ENCODE data around the gene KRTAP4-16. TPM values are rescaled to one million over a fixed set of nuclear protein-coding genes. Genes with fewer than 3 reads are reported as not detected.
"Not testable (repeated sequence)": the region's sequence is repeated elsewhere in the genome, so short reads cannot be mapped to it uniquely, and the experiment has no call there.

The KRTAP4-16 gene
- total RNA-seq, 1 donor from 2014 or later, result not detected

DNA sequence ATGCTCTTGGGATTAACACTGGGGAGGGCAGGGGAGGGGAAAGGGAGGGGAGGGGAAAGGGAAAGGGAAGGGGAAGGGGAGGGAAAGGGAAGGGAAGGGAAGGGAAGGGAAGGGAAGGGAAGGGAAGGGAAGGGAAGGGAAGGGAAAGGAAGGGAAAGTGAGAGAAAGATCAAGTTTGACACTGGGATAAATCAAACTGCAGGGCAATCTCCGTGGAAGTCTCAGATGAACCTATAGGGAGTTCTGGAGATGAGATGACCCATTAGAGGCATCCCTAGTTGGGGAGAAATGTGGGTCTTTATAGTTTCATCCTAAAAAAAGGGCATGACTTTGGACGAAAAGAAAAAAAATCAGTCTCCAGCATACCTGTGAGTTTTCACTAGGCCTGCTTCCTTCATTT is 19.7 kb upstream of the KRTAP4-16 start:
- TF ChIP-seq, protein P1, sequence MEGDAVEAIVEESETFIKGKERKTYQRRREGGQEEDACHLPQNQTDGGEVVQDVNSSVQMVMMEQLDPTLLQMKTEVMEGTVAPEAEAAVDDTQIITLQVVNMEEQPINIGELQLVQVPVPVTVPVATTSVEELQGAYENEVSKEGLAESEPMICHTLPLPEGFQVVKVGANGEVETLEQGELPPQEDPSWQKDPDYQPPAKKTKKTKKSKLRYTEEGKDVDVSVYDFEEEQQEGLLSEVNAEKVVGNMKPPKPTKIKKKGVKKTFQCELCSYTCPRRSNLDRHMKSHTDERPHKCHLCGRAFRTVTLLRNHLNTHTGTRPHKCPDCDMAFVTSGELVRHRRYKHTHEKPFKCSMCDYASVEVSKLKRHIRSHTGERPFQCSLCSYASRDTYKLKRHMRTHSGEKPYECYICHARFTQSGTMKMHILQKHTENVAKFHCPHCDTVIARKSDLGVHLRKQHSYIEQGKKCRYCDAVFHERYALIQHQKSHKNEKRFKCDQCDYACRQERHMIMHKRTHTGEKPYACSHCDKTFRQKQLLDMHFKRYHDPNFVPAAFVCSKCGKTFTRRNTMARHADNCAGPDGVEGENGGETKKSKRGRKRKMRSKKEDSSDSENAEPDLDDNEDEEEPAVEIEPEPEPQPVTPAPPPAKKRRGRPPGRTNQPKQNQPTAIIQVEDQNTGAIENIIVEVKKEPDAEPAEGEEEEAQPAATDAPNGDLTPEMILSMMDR (IDR thresholded peaks at IDR 0.05; ENCODE audit: insufficient read depth, low read depth, low read length), result no peak
- no peak for TF ChIP-seq EZH2 (IDR thresholded peaks at IDR 0.05; ENCODE audit: insufficient read depth, low read length)
- Histone ChIP-seq H3K9me3 (ENCODE audit: insufficient read depth, low read depth, low read length) (no peaks in the 10 kb centered on the region), H3K9ac (ENCODE audit: low read length) (no peak overlapping the region), H3K79me2 (ENCODE audit: insufficient read depth, low read length) (no peaks in the 10 kb centered on the region), H2AFZ (ENCODE audit: low read depth, low read length) (no peak overlapping the region), H3K4me2 (ENCODE audit: low read length) (no peak overlapping the region), H3K27ac (ENCODE audit: low read depth, low read length) (no peak overlapping the region), H3K4me3 (ENCODE audit: insufficient read depth, low read depth, low read length) (no peak overlapping the region), H3K36me3 (ENCODE audit: insufficient read depth, low read length) (no peaks in the 10 kb centered on the region), H3K4me1 (ENCODE audit: insufficient read depth, low read length) (peaks cover 4% of the 10 kb centered on the region), H4K20me1 (ENCODE audit: insufficient read depth, low read length) (no peaks in the 10 kb centered on the region), H3K27me3 (ENCODE audit: insufficient read depth, low read length) (no peaks in the 10 kb centered on the region)
- DNase-seq (ENCODE audit: low read depth), result no peak
- FAIRE-seq, result no peak
- no peaks in the 10 kb centered on the region for H3K36me3 Mint-ChIP-seq (ENCODE audit: low read depth, unreplicated experiment)
- H3K27ac Mint-ChIP-seq (ENCODE audit: unreplicated experiment), result no peak overlapping the region
- peaks cover 2% of the 10 kb centered on the region for H3K9me3 Mint-ChIP-seq (ENCODE audit: unreplicated experiment)
- peaks cover 2% of the 10 kb centered on the region for H3K27me3 Mint-ChIP-seq (ENCODE audit: low read depth, unreplicated experiment)
- H3K4me3 Mint-ChIP-seq (ENCODE audit: unreplicated experiment), result no peak overlapping the region
- H3K4me1 Mint-ChIP-seq (ENCODE audit: low read depth, unreplicated experiment), result peaks cover 22% of the 10 kb centered on the region

DNA sequence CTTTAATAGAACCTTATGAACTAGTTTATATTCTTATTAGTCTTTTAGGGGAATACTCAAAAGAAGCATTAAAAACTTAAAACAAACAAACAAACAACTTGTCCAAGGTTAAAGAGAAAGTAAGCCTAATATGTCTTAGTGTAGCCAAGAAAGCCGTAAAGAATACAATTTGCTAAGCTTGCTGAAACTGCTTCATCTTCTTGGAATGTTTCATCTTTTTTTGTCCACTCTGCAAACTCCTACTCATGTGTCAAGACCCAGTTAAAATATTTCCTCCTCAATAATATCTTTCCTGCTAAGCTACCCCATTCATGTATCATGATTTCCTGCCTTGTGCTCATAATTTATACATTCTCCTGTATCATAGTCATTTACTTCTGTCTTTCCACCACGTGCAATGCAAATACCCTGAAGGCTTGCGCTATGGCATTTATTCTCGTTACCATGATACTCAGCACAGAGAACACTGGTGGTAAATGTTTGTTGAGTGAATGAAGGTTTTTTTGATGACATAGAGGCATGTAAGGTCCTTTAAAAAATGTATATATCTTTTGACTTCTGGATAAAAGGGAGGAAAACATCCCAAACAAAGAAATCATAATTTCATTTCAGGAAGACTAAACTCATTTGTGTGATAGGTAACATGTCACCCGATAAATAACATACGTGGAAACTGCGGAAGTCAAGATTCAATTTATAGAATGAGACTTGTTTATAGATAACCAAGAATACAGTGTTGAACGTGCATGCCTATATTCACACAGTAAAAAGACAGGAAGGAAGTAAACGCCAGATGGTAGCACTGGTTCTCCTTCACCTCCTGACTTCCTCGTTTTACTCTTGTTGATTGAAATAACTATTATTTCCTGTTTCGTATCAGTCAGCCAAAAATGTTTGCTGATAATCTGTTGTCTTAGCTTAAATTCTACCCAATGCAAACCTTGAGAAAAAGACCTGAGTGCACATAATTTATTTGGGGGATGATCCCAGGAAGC is 18.0 kb upstream of the KRTAP4-16 start:
- H3K27ac ChIP-seq (ENCODE audit: low read depth, low read length); DNase-seq (ENCODE audit: low read depth); H3K27me3 Mint-ChIP-seq (ENCODE audit: low read depth, unreplicated experiment); H3K4me2 ChIP-seq (ENCODE audit: low read length); H3K9ac ChIP-seq (ENCODE audit: low read length); H3K36me3 Mint-ChIP-seq (ENCODE audit: low read depth, unreplicated experiment); H3K4me3 Mint-ChIP-seq (ENCODE audit: unreplicated experiment); H3K9me3 Mint-ChIP-seq (ENCODE audit: unreplicated experiment); H3K79me2 ChIP-seq (ENCODE audit: insufficient read depth, low read length); H3K4me1 ChIP-seq (ENCODE audit: insufficient read depth, low read length); H3K36me3 ChIP-seq (ENCODE audit: insufficient read depth, low read length); H3K9me3 ChIP-seq (ENCODE audit: insufficient read depth, low read depth, low read length); H4K20me1 ChIP-seq (ENCODE audit: insufficient read depth, low read length); H3K4me3 ChIP-seq (ENCODE audit: insufficient read depth, low read depth, low read length); H2AFZ ChIP-seq (ENCODE audit: low read depth, low read length); H3K27me3 ChIP-seq (ENCODE audit: insufficient read depth, low read length): not testable (repeated sequence)
- peak; percentile 98 for FAIRE-seq
- Mint-ChIP-seq H3K27ac (ENCODE audit: unreplicated experiment) (peak overlapping the region; percentile 50), H3K4me1 (ENCODE audit: low read depth, unreplicated experiment) (peaks cover 22% of the 10 kb centered on the region)

DNA sequence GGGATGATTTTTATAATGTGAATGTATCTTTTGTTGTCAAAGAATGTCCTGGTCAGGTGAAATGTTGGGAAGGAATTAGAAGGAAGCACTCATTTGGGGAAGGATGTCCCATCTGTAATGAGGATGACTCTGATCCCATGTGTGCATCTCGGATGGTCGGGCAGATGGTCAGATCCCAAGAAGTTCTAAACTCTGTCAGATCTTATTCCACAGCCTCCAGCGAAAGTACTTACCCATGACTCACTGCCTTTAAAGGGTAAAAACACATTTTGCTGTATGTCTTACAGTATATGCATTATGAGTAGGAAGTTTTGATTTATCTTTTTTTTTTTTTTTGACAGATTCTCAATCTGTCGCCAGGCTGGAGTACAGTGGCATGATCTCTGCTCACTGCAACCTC is 16.7 kb upstream of the KRTAP4-16 start:
- Histone ChIP-seq H2AFZ (ENCODE audit: low read depth, low read length) (no peak overlapping the region), H3K4me1 (ENCODE audit: insufficient read depth, low read length) (peaks cover 4% of the 10 kb centered on the region), H4K20me1 (ENCODE audit: insufficient read depth, low read length) (no peaks in the 10 kb centered on the region), H3K9ac (ENCODE audit: low read length) (no peak overlapping the region), H3K27ac (ENCODE audit: low read depth, low read length) (no peak overlapping the region), H3K79me2 (ENCODE audit: insufficient read depth, low read length) (no peaks in the 10 kb centered on the region), H3K36me3 (ENCODE audit: insufficient read depth, low read length) (no peaks in the 10 kb centered on the region), H3K4me3 (ENCODE audit: insufficient read depth, low read depth, low read length) (no peak overlapping the region), H3K9me3 (ENCODE audit: insufficient read depth, low read depth, low read length) (peaks cover 3% of the 10 kb centered on the region), H3K27me3 (ENCODE audit: insufficient read depth, low read length) (no peaks in the 10 kb centered on the region), H3K4me2 (ENCODE audit: low read length) (no peak overlapping the region)
- Mint-ChIP-seq H3K4me3 (ENCODE audit: unreplicated experiment) (no peak overlapping the region), H3K36me3 (ENCODE audit: low read depth, unreplicated experiment) (no peaks in the 10 kb centered on the region), H3K27ac (ENCODE audit: unreplicated experiment) (no peak overlapping the region), H3K9me3 (ENCODE audit: unreplicated experiment) (peaks cover 2% of the 10 kb centered on the region), H3K27me3 (ENCODE audit: low read depth, unreplicated experiment) (peaks cover 6% of the 10 kb centered on the region), H3K4me1 (ENCODE audit: low read depth, unreplicated experiment) (peaks cover 19% of the 10 kb centered on the region)
- FAIRE-seq, result no peak
- no peak for DNase-seq (ENCODE audit: low read depth)
- no peak for TF ChIP-seq EZH2 (IDR thresholded peaks at IDR 0.05; ENCODE audit: insufficient read depth, low read length)
- TF ChIP-seq, protein P1 (IDR thresholded peaks at IDR 0.05; ENCODE audit: insufficient read depth, low read depth, low read length), result no peak

DNA sequence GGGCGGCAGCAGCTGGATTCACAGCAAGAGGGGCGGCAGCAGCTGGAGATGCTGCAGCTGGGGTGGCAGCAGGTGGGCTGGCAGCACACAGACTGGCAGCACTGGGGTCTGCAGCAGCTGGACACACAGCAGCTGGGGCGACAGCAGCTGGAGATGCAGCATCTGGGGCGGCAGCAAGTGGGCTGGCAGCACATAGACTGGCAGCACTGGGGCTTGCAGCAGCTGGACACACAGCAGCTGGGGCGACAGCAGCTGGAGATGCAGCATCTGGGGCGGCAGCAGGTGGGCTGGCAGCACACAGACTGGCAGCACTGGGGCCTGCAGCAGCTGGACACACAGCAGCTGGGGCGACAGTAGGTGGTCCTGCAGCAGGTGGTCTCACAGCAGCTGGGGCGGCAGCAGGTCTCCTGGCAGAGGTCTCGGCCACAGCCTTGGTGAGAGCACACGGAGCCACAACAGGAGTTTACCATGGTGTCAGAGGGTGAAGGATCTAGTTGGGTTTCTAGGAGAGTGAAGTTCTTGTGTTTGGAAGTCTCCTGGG is 15.9 kb upstream of the KRTAP4-16 start, which contains the start of gene KRTAP4-11:
TSS of gene KRTAP4-11 (minus strand) at position 528 of the 541 bp plus-strand sequence. CDS start at position 470, 58 bp downstream.
- H3K4me1 Mint-ChIP-seq (ENCODE audit: low read depth, unreplicated experiment), result peaks cover 15% of the 10 kb centered on the region
- H4K20me1 ChIP-seq (ENCODE audit: insufficient read depth, low read length); DNase-seq (ENCODE audit: low read depth); H3K27ac ChIP-seq (ENCODE audit: low read depth, low read length); H3K9me3 ChIP-seq (ENCODE audit: insufficient read depth, low read depth, low read length); H3K36me3 Mint-ChIP-seq (ENCODE audit: low read depth, unreplicated experiment); H3K27me3 Mint-ChIP-seq (ENCODE audit: low read depth, unreplicated experiment); H3K27ac Mint-ChIP-seq (ENCODE audit: unreplicated experiment); H3K4me1 ChIP-seq (ENCODE audit: insufficient read depth, low read length); H3K36me3 ChIP-seq (ENCODE audit: insufficient read depth, low read length); H3K27me3 ChIP-seq (ENCODE audit: insufficient read depth, low read length); H3K4me3 Mint-ChIP-seq (ENCODE audit: unreplicated experiment); H3K4me3 ChIP-seq (ENCODE audit: insufficient read depth, low read depth, low read length); H3K9me3 Mint-ChIP-seq (ENCODE audit: unreplicated experiment); H3K9ac ChIP-seq (ENCODE audit: low read length); FAIRE-seq; H2AFZ ChIP-seq (ENCODE audit: low read depth, low read length); H3K79me2 ChIP-seq (ENCODE audit: insufficient read depth, low read length); H3K4me2 ChIP-seq (ENCODE audit: low read length): not testable (repeated sequence)
